ENCODE results near the gene PODNL1.

PODNL1 gene

GRCh38 chr19:13983213-13983889, 45.1 kb upstream of the PODNL1 start:
- Histone ChIP-seq H3K79me2 (ENCODE audit: insufficient read depth, low read length) (no peaks in the 10 kb centered on the region), H3K4me2 (ENCODE audit: insufficient read depth, low read length) (no peak overlapping the region), H3K4me3 (ENCODE audit: low read depth in 1 of 2, low read length in 2 of 2) (no peak overlapping the region), H3K4me1 (ENCODE audit: insufficient read depth, low read length) (peaks cover 29% of the 10 kb centered on the region), H4K20me1 (ENCODE audit: insufficient read depth, low read length) (no peaks in the 10 kb centered on the region), H3K36me3 (ENCODE audit: insufficient read depth, low read length) (peaks cover 36% of the 10 kb centered on the region), H3K27me3 (ENCODE audit: insufficient read depth, low read length, poor library complexity) (no peaks in the 10 kb centered on the region), H2AFZ (ENCODE audit: low read depth, low read length) (no peak overlapping the region), H3K9ac (ENCODE audit: low read depth, low read length) (no peak overlapping the region), H3K9me3 (ENCODE audit: insufficient read depth, low read length, severe bottlenecking) (no peaks in the 10 kb centered on the region), H3K27ac (ENCODE audit: low read length) (no peak overlapping the region)
- DNase-seq, result no peak
- no peak for ATAC-seq (ENCODE audit: insufficient read depth, low read depth)
- TF ChIP-seq EZH2 (IDR thresholded peaks at IDR 0.05; ENCODE audit: borderline replicate concordance, low read depth, low read length, severe bottlenecking), result no peak
- no peak for TF ChIP-seq CTCF (IDR thresholded peaks at IDR 0.05; ENCODE audit: borderline replicate concordance, extremely low read depth, low read length, poor library complexity, severe bottlenecking)

- Histone ChIP-seq H3K4me1 (ENCODE audit: insufficient read depth, low read length) (peaks cover 23% of the 10 kb centered on the region), H3K27me3 (ENCODE audit: insufficient read depth, low read length, poor library complexity) (no peaks in the 10 kb centered on the region), H3K4me3 (ENCODE audit: low read depth in 1 of 2, low read length in 2 of 2) (no peak overlapping the region), H2AFZ (ENCODE audit: low read depth, low read length) (no peak overlapping the region), H3K36me3 (ENCODE audit: insufficient read depth, low read length) (peaks cover 39% of the 10 kb centered on the region), H3K9me3 (ENCODE audit: insufficient read depth, low read length, severe bottlenecking) (no peaks in the 10 kb centered on the region), H3K9ac (ENCODE audit: low read depth, low read length) (no peak overlapping the region), H3K79me2 (ENCODE audit: insufficient read depth, low read length) (no peaks in the 10 kb centered on the region), H3K27ac (ENCODE audit: low read length) (no peak overlapping the region), H4K20me1 (ENCODE audit: insufficient read depth, low read length) (no peaks in the 10 kb centered on the region), H3K4me2 (ENCODE audit: insufficient read depth, low read length) (no peak overlapping the region)
- ATAC-seq (ENCODE audit: insufficient read depth, low read depth) (no peak), DNase-seq (no peak)
- TF ChIP-seq EZH2 (IDR thresholded peaks at IDR 0.05; ENCODE audit: borderline replicate concordance, low read depth, low read length, severe bottlenecking), result no peak
- TF ChIP-seq CTCF (IDR thresholded peaks at IDR 0.05; ENCODE audit: borderline replicate concordance, extremely low read depth, low read length, poor library complexity, severe bottlenecking), result no peak
Measured at GRCh38 chr19:13982773-13983172, 44.6 kb upstream of the PODNL1 start.

- no peak overlapping the region for H3K9ac ChIP-seq (ENCODE audit: low read depth, low read length)
- no peak overlapping the region for H3K4me2 ChIP-seq (ENCODE audit: insufficient read depth, low read length)
- peaks cover 41% of the 10 kb centered on the region for H3K36me3 ChIP-seq (ENCODE audit: insufficient read depth, low read length)
- H3K4me1 ChIP-seq (ENCODE audit: insufficient read depth, low read length), result peaks cover 16% of the 10 kb centered on the region
- TF ChIP-seq EZH2 (IDR thresholded peaks at IDR 0.05; ENCODE audit: borderline replicate concordance, low read depth, low read length, severe bottlenecking) (no peak), CTCF (IDR thresholded peaks at IDR 0.05; ENCODE audit: borderline replicate concordance, extremely low read depth, low read length, poor library complexity, severe bottlenecking) (no peak)
- DNase-seq (no peak), ATAC-seq (ENCODE audit: insufficient read depth, low read depth) (no peak)
- no peak overlapping the region for H2AFZ ChIP-seq (ENCODE audit: low read depth, low read length)
- H3K79me2 ChIP-seq (ENCODE audit: insufficient read depth, low read length), result no peaks in the 10 kb centered on the region
- H4K20me1 ChIP-seq (ENCODE audit: insufficient read depth, low read length), result no peaks in the 10 kb centered on the region
- H3K27ac ChIP-seq (ENCODE audit: low read length), result no peak overlapping the region
- no peaks in the 10 kb centered on the region for H3K9me3 ChIP-seq (ENCODE audit: insufficient read depth, low read length, severe bottlenecking)
- H3K27me3 ChIP-seq (ENCODE audit: insufficient read depth, low read length, poor library complexity), result no peaks in the 10 kb centered on the region
- no peak overlapping the region for H3K4me3 ChIP-seq (ENCODE audit: low read depth in 1 of 2, low read length in 2 of 2)
Measured at GRCh38 chr19:13981988-13982501, 43.8 kb upstream of the PODNL1 start.

Measured in DND-41 (cell line).